NT2/D1 (cell line): Measurements from ENCODE around the gene TGM3.
A peak's percentile ranks its signal among the peaks of the same experiment; 100 is the strongest.

Experiments used
- DNase-seq: peaks from one replicate; pipeline ENCODE4 v3.0.0-alpha.2; 2011; ENCODE audit warnings: low read depth, low spot score
- H3K27me3 ChIP-seq: 2 replicates; pipeline ENCODE4 v1.6.0; 2011; ENCODE audit warnings: mild to moderate bottlenecking; ENCODE audit not compliant: insufficient read length, insufficient read depth
- H3K36me3 ChIP-seq: 2 replicates; pipeline ENCODE4 v1.6.1; 2011; ENCODE audit warnings: mild to moderate bottlenecking, low read length, mixed read lengths; ENCODE audit not compliant: insufficient read depth, insufficient read length
- H3K4me1 ChIP-seq: 2 replicates; pipeline ENCODE4 v1.5.1; 2011; ENCODE audit not compliant: insufficient read depth, insufficient read length
- H3K4me3 ChIP-seq: 2 replicates; pipeline ENCODE4 v1.5.1; 2011; ENCODE audit warnings: low read depth; ENCODE audit not compliant: insufficient read length
- H3K9ac ChIP-seq: 2 replicates; pipeline ENCODE4 v1.6.0; 2011; ENCODE audit warnings: low read depth; ENCODE audit not compliant: insufficient read length
- H3K9me3 ChIP-seq: 2 replicates; pipeline ENCODE4 v1.5.1; 2011; ENCODE audit warnings: mild to moderate bottlenecking, low read length; ENCODE audit not compliant: insufficient read depth
- SUZ12 ChIP-seq: IDR thresholded peaks from 2 replicates; pipeline ENCODE4 v1.6.1; 2011; ENCODE audit not compliant: insufficient read length, insufficient read depth; ENCODE audit errors: extremely low read depth
- YY1 ChIP-seq: IDR thresholded peaks from 2 replicates; pipeline ENCODE4 v1.6.1; 2011; ENCODE audit not compliant: insufficient read length, insufficient read depth
- ZNF274 ChIP-seq: IDR thresholded peaks from 2 replicates; pipeline ENCODE4 v1.6.1; 2011; ENCODE audit warnings: mild to moderate bottlenecking, low read depth, low read length

Gene TGM3

GRCh38 chr20:2285193-2285592 is 10.6 kb upstream of the TGM3 start:
- no peak overlapping the region for H3K4me3 ChIP-seq
- H3K9me3 ChIP-seq, result no peaks in the 10 kb centered on the region
- no peak overlapping the region for H3K9ac ChIP-seq
- no peaks in the 10 kb centered on the region for H3K27me3 ChIP-seq
- no peak for TF ChIP-seq SUZ12
- TF ChIP-seq ZNF274, result no peak
- no peak for TF ChIP-seq YY1
- H3K36me3 ChIP-seq, result no peaks in the 10 kb centered on the region
- no peaks in the 10 kb centered on the region for H3K4me1 ChIP-seq
- no peak for DNase-seq

- no peaks in the 10 kb centered on the region for H3K9me3 ChIP-seq
- H3K9ac ChIP-seq, result no peak overlapping the region
- H3K27me3 ChIP-seq, result no peaks in the 10 kb centered on the region
- TF ChIP-seq YY1 (no peak), ZNF274 (no peak), SUZ12 (no peak)
- no peaks in the 10 kb centered on the region for H3K36me3 ChIP-seq
- H3K4me3 ChIP-seq, result no peak overlapping the region
- H3K4me1 ChIP-seq, result no peaks in the 10 kb centered on the region
- no peak for DNase-seq
Observed at GRCh38 chr20:2285613-2286012, 10.2 kb upstream of the TGM3 start.

GRCh38 chr20:2287504-2287903 is 8.3 kb upstream of the TGM3 start:
- Histone ChIP-seq H3K9me3 (no peaks in the 10 kb centered on the region), H3K4me3 (no peak overlapping the region), H3K9ac (no peak overlapping the region), H3K27me3 (no peaks in the 10 kb centered on the region), H3K36me3 (no peaks in the 10 kb centered on the region), H3K4me1 (no peaks in the 10 kb centered on the region)
- TF ChIP-seq SUZ12 (no peak), ZNF274 (no peak), YY1 (no peak)
- DNase-seq, result no peak

- Histone ChIP-seq H3K4me3 (no peak overlapping the region), H3K9ac (peak overlapping the region; percentile 50), H3K4me1 (peaks cover 3% of the 10 kb centered on the region), H3K9me3 (no peaks in the 10 kb centered on the region), H3K27me3 (no peaks in the 10 kb centered on the region), H3K36me3 (no peaks in the 10 kb centered on the region)
- no peak for DNase-seq
- no peak for TF ChIP-seq ZNF274
- no peak for TF ChIP-seq YY1
- TF ChIP-seq SUZ12, result no peak
Observed at GRCh38 chr20:2289475-2289874, 6.3 kb upstream of the TGM3 start.

- Histone ChIP-seq H3K9ac (no peak overlapping the region), H3K27me3 (no peaks in the 10 kb centered on the region), H3K4me3 (no peak overlapping the region), H3K9me3 (no peaks in the 10 kb centered on the region), H3K36me3 (no peaks in the 10 kb centered on the region), H3K4me1 (peaks cover 3% of the 10 kb centered on the region)
- no peak for TF ChIP-seq ZNF274
- TF ChIP-seq YY1, result no peak
- no peak for TF ChIP-seq SUZ12
- no peak for DNase-seq
Observed at GRCh38 chr20:2290486-2290885, 5.3 kb upstream of the TGM3 start.

DNA sequence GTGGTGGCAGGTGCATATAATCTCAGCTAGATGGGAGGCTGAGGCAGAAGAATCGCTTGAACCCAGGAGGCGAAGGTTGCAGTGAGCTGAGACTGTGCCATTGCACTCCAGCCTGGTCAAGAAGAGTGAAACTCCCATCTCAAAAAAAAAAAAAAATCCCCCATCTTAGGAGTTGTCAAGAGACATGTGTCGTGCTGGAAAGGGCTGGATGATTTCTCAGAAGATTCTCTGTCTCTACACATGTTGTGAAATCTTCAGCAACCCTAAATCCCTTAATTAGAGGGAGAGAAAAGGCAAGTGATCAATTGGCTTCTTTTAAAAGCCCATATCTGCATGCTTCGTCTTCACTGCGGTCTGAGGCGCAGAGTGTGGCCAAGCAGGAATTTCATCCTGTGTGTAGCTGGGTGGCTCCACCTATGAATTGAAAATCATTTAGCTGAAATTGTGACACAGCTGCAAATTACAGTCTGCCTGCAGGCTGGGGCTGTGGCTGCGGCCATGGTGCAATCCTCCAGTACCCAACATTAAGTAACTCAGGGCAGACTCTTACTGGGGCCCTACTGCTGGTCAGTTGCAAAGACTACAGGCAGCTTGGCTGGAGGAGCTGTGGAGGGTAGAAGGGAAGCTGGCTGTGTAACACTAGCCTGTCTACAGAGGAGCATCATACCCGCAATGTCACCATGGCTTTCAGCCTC is 3.2 kb upstream of the TGM3 start:
- no peak overlapping the region for H3K4me3 ChIP-seq
- TF ChIP-seq YY1, result no peak
- no peak for TF ChIP-seq SUZ12
- TF ChIP-seq ZNF274, result no peak
- H3K9me3 ChIP-seq, result no peaks in the 10 kb centered on the region
- no peaks in the 10 kb centered on the region for H3K27me3 ChIP-seq
- H3K36me3 ChIP-seq, result no peaks in the 10 kb centered on the region
- H3K4me1 ChIP-seq, result peaks cover 6% of the 10 kb centered on the region
- no peak for DNase-seq
- no peak overlapping the region for H3K9ac ChIP-seq

- no peaks in the 10 kb centered on the region for H3K9me3 ChIP-seq
- DNase-seq, result no peak
- TF ChIP-seq SUZ12 (no peak), ZNF274 (no peak), YY1 (no peak)
- peaks cover 8% of the 10 kb centered on the region for H3K4me1 ChIP-seq
- H3K9ac ChIP-seq, result no peak overlapping the region
- no peaks in the 10 kb centered on the region for H3K36me3 ChIP-seq
- no peaks in the 10 kb centered on the region for H3K27me3 ChIP-seq
- H3K4me3 ChIP-seq, result no peak overlapping the region
Observed at GRCh38 chr20:2293486-2293885, 2.3 kb upstream of the TGM3 start.
